A549 (cell line): ENCODE data around the gene DUSP14.

Source experiments
- CBX2 ChIP-seq: fragments of 200-600 bp; sonication (generic); IDR thresholded peaks from 2 replicates; pipeline ENCODE4 v1.6.1; 2016; ENCODE audit warnings: low read depth, mild to moderate bottlenecking, borderline replicate concordance
- CEBPB ChIP-seq, 2 experiments: fragments of >200 bp in 1 of 2; sonication (Bioruptor Twin) in 1 of 2; formaldehyde crosslinking in 1 of 2; IDR thresholded peaks; 2 replicates each; pipeline ENCODE4 v1.6.1; 2012 to 2016
- MAFK ChIP-seq: fragments of 450-650 bp; IDR thresholded peaks from 2 replicates; pipeline ENCODE4 v1.6.1; 2014; ENCODE audit not compliant: partially characterized antibody
- MYC ChIP-seq: IDR thresholded peaks from 2 replicates; pipeline ENCODE4 v1.6.1; 2012; ENCODE audit warnings: mild to moderate bottlenecking, inconsistent platforms, low read length, improper control_type of control experiment, borderline replicate concordance
- NR3C1 ChIP-seq: fragments of >200 bp; sonication (Bioruptor Twin); formaldehyde crosslinking; IDR thresholded peaks from 3 replicates; pipeline ENCODE4 v1.6.1; 2017
- POLR2A ChIP-seq: IDR thresholded peaks from 2 replicates; pipeline ENCODE4 v1.6.1; 2012; ENCODE audit warnings: mild to moderate bottlenecking, low read length

GRCh38 chr17:37530420-37530819 is 40.7 kb downstream of the DUSP14 start:
- no peak for TF ChIP-seq POLR2A
- TF ChIP-seq NR3C1, result no peak
- TF ChIP-seq MAFK, result no peak
- no peak for TF ChIP-seq CEBPB (IDR thresholded peaks at IDR 0.05)
- TF ChIP-seq MYC, result no peak
- TF ChIP-seq CBX2, result no peak
